ENCODE measurements around the gene RFX5. TPM values are rescaled to one million over a fixed set of nuclear protein-coding genes. Genes with fewer than 3 reads are reported as not detected.

RFX5 gene
- 26.3 and 28.9 TPM in 2 replicates for total RNA-seq (ENCODE audit: low replicate concordance)

GRCh38 chr1:151346769-151347522, at the start of gene RFX5:
Gene RFX5 (minus strand): TSS chr1:151347252. CDS start chr1:151346320, 932 bp downstream.

DNA sequence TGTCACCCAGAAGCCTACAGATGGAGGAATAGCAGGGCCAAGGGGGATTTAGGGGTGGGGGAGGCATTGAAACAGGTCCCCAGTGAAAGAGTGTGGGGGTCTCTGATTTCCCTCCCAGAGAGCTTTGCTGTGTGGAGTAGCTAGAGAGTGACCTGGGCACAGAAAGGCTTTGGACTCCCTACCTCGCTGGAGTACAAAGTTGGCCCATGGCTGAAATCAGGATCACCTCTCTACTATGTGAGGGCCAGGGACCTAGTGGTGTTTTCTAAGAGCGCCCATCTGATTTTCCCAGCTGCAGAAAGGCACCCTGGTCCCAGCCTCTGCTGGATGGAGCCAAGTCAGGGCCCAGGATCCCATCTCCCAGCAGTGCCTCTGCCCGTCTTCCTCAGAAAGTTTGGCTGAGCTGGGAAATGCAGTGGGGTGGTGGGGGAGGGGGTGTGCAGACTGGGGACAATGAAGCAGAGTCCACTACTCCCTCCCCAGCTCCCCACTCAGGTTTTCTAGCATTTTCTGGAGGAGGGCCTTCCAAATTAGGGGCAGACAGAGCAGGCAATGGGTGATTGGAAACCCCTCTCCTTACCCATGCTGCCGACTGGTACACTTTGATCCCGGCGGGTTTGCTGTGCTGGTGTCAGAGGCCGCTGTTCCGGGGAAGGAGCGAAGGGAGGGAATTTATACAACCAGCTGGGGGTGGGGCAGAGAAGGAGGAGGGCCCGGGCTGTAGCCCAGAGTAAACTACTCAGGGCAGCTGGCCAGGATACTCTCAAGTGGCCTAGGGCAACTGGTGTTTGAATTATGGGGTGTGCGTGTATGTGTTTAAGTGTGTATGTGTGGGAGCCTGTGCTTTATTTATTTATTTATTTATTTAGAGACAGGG, 25.2 kb upstream of the RFX5 start, which contains the start of gene SELENBP1:
Gene SELENBP1 (minus strand): TSS at position 648 of the 877 bp plus-strand sequence. CDS start 64 bp downstream, at position 584.

DNA sequence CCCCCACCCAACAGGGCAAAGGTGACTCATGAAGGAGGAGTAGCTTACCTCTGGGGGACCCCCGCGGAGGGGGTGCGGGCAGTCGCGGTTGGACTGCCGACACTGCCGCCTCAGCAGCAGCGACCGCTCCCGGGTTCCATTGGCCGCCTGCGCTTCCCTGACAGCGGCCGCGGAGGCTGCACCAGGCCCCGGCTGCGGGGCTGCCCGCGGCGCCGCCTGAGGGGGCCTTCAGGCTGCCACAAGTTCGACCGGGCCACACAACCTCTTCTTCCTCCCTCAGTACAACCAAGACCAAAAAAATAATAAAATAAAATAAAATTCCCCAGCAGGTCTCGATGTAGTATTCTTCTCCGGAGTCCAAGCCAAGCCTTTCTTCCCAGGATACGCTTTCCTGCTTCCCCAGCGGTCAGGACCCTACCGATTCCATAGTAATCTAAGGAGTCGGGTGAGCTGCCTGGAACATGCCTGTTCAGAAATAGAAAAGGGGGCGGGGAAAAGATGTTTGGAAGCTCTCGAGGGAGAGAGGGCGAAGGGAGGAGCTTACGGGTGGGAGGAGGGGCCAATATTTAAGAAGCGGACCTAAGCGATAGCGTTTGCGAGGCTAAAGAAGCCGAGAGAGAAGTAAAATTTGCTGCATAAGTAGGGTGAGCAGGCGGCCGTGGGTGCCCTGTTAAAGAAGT, 19.7 kb downstream of the RFX5 start, which contains the start of gene PI4KB:
Gene PI4KB (minus strand): TSS at position 194 of the 680 bp plus-strand sequence. CDS start 10,935 bp downstream, outside the sequence.

Other genes starting within 250 kb of the RFX5 start
- 1.1 and 1.4 TPM in 2 replicates for gene SEMA6C, start 200.6 kb downstream of the RFX5 start, total RNA-seq (ENCODE audit: low replicate concordance)
- not detected in 2 replicates for gene TNFAIP8L2, start 190.6 kb downstream of the RFX5 start, total RNA-seq (ENCODE audit: low replicate concordance)
- 5.4 and 8.4 TPM in 2 replicates for gene LYSMD1, start 181.3 kb downstream of the RFX5 start, total RNA-seq (ENCODE audit: low replicate concordance)
- 15.6 and 28.0 TPM in 2 replicates for gene SCNM1, start 181.1 kb downstream of the RFX5 start, total RNA-seq (ENCODE audit: low replicate concordance)
- not detected in 2 replicates for gene TMOD4, start 171.3 kb downstream of the RFX5 start, total RNA-seq (ENCODE audit: low replicate concordance)
- gene VPS72, start 157.1 kb downstream of the RFX5 start, total RNA-seq (ENCODE audit: low replicate concordance), result 27.1 and 43.9 TPM in 2 replicates
- gene PIP5K1A, start 148.7 kb downstream of the RFX5 start, total RNA-seq (ENCODE audit: low replicate concordance), result 47.3 and 49.6 TPM in 2 replicates
- 293 and 430 TPM in 2 replicates for gene PSMD4, start 92.5 kb downstream of the RFX5 start, total RNA-seq (ENCODE audit: low replicate concordance)
- gene ZNF687, start 65.0 kb downstream of the RFX5 start, total RNA-seq (ENCODE audit: low replicate concordance), result 7.0 and 7.8 TPM in 2 replicates
- gene PI4KB, start 19.8 kb downstream of the RFX5 start, total RNA-seq (ENCODE audit: low replicate concordance), result 31.1 and 55.7 TPM in 2 replicates
- 34.8 and 125 TPM in 2 replicates for gene SELENBP1, start 25.5 kb upstream of the RFX5 start, total RNA-seq (ENCODE audit: low replicate concordance)
- 278 and 486 TPM in 2 replicates for gene PSMB4, start 52.3 kb upstream of the RFX5 start, total RNA-seq (ENCODE audit: low replicate concordance)
- gene POGZ, start 112.2 kb upstream of the RFX5 start, total RNA-seq (ENCODE audit: low replicate concordance), result 9.1 and 17.0 TPM in 2 replicates
- gene CGN, start 164.1 kb upstream of the RFX5 start, total RNA-seq (ENCODE audit: low replicate concordance), result 0.30 and 0.35 TPM in 2 replicates
- gene TUFT1, start 193.1 kb upstream of the RFX5 start, total RNA-seq (ENCODE audit: low replicate concordance), result 8.5 and 18.1 TPM in 2 replicates

All from smooth muscle cell of the coronary artery (primary cell).